ENCODE results near the gene SMC5.

DNA sequence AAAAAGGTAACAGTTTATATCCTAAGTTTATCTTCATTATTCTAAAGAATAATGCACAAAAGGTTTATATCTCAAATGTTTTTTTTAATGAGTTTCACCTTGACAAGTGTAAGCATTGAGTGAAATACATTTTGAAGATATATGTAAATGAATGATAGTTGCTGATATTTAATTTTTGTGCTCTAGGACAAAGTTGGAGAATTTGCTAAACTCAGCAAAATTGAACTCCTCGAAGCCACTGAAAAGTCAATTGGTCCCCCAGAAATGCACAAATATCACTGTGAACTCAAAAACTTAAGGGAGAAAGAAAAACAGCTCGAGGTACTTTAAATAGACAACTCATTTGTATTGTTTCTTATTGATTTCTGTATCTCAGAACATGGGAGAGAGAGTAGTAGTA is 19.5 kb downstream of the SMC5 start:
- TF ChIP-seq, protein P1, sequence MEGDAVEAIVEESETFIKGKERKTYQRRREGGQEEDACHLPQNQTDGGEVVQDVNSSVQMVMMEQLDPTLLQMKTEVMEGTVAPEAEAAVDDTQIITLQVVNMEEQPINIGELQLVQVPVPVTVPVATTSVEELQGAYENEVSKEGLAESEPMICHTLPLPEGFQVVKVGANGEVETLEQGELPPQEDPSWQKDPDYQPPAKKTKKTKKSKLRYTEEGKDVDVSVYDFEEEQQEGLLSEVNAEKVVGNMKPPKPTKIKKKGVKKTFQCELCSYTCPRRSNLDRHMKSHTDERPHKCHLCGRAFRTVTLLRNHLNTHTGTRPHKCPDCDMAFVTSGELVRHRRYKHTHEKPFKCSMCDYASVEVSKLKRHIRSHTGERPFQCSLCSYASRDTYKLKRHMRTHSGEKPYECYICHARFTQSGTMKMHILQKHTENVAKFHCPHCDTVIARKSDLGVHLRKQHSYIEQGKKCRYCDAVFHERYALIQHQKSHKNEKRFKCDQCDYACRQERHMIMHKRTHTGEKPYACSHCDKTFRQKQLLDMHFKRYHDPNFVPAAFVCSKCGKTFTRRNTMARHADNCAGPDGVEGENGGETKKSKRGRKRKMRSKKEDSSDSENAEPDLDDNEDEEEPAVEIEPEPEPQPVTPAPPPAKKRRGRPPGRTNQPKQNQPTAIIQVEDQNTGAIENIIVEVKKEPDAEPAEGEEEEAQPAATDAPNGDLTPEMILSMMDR (IDR thresholded peaks at IDR 0.05) = no peak
- TF ChIP-seq POLR2A (IDR thresholded peaks at IDR 0.05) (no peak), EP300 (IDR thresholded peaks at IDR 0.05) (no peak), POLR2AphosphoS5 (IDR thresholded peaks at IDR 0.05) (no peak)
